IgD-negative memory B cell (primary cell): ENCODE measurements around the gene SLC48A1. TPM values are rescaled to one million over a fixed set of nuclear protein-coding genes. Genes with fewer than 3 reads are reported as not detected.

Source experiments
- H3K27ac Mint-ChIP-seq, 3 donors: one replicate each; pipeline ENCODE4 v1.8.0; 2020 to 2022; ENCODE audit warnings: mild to moderate bottlenecking in 3 of 3, mixed read lengths in 3 of 3, moderate library complexity in 1 of 3
- H3K27me3 Mint-ChIP-seq: one replicate; pipeline ENCODE4 v1.8.0; 2021; ENCODE audit warnings: mixed read lengths
- H3K36me3 Mint-ChIP-seq: one replicate; pipeline ENCODE4 v1.8.0; 2020; ENCODE audit warnings: mild to moderate bottlenecking, mixed read lengths
- H3K4me1 Mint-ChIP-seq, 3 donors: one replicate each; pipeline ENCODE4 v1.8.0; 2020 to 2022; ENCODE audit warnings: mixed read lengths in 3 of 3, mild to moderate bottlenecking in 1 of 3
- H3K4me3 Mint-ChIP-seq, 4 donors: one replicate each; pipeline ENCODE4 v1.8.0; 2020 to 2022; ENCODE audit warnings: mild to moderate bottlenecking in 4 of 4, mixed read lengths in 4 of 4, moderate library complexity in 3 of 4
- H3K9me3 Mint-ChIP-seq, 3 donors: one replicate each; pipeline ENCODE4 v1.8.0; 2020 to 2021; ENCODE audit warnings: mixed read lengths in 3 of 3, mild to moderate bottlenecking in 1 of 3
- polyA plus RNA-seq: library from polyadenylated mRNA; unstranded; fragments of 300-500 nt; fragmentation: Illumina TruSeq; gene quantifications from one replicate; pipeline ENCODE4 v1.2.3, GENCODE V29; 2021

Gene SLC48A1
- polyA plus RNA-seq, 1 donor from 2014 or later, result 21.7 TPM

DNA sequence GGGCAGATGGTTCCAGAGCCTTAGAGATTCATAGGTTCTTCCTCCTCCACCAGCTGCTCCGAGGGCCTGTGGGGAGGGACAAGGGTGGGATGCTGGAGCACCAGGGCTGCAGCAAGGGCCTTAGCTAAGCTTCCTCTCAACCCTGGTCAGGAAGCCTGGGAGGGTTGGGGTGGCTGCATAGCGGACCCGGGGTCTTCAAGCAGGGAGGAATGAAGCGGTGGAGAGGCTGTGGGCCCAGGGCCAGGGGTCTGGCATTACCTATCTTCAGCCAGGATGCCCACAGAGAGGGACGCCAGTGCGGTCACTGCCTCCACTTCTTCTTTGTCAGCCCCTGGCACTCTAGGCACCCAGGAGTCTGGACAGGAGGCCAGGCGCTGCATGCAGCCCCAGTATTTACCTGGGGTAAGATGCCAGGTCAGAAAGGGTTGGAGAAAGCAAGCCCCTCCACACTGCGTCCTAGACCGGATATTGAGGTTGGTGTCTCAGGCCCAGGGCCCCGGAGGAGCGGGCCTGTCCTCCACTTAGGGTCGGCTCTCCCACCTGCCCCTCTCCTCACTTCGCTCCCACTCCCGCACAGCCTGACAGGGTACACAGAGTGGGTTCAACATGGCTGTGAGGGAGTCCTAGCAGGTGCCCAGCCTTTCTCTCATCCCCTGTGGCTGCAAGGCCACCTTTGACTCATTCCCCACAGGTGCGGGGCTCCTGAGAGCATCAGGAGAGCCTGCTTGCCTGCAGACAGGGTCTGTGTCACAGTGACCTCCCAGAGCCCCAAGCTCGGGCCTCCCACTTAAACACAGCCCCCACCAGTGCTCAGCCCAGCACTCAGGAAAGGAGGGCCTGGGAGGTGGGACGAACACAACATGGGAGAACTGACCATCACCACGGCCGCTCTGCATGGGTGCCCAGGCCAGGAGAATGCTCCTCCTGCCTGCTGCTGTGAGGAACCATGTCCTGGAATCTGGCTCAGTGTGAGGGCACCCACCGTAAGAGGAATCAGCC is 11.1 kb downstream of the SLC48A1 start:
- peaks cover 1% of the 10 kb centered on the region for H3K36me3 Mint-ChIP-seq

DNA sequence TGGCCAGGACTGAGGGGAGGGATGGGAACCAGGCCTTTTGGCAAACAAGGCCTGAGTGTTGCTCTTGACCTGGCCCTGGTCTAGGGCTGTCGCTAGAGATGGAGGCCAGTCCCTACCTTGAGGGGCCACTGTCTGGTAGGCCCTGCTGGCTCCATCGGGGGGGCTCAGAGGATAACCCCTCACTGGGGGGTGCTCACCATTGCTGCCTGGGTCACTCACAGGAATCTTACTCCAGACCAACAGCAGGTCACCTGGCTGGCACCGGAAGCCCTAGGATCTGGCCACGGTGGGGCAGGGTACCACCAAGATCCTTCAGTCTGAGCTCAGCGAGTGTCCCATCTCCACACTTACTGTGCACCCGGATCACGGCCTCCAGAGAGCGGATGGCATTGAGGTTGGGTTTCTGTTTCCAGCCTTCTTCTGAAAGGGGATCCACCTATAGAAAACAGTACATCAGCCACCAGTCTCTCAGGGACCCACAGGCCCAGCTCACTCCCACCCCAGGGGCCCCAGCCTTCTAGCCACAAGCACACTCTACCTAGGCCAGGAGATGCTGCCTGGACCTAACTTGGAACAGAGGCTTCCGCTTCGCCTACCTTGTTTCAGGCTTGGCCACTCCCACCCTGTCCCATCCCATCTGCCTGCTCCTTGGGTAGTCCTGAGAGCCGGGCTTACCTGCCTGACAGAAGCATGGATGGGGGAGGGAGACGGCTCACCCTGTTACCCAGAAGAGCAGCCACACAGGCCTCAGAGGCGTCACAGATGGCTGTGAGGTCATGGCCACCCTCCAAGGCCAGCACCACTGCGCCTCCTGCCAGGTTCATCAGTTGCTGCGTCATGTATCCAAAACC is 12.2 kb downstream of the SLC48A1 start:
- Mint-ChIP-seq H3K27me3 (no peaks in the 10 kb centered on the region), H3K9me3 (no peaks in the 10 kb centered on the region), H3K27ac (peak overlapping the region in 1 of 3 donors; percentile 59), H3K36me3 (peaks cover 1% of the 10 kb centered on the region), H3K4me3 (no peak overlapping the region), H3K4me1 (peaks cover 0 to 2% (median 0%) of the 10 kb centered on the region in 3 donors)

More for the DNA sequence above, 11.1 kb downstream of the SLC48A1 start:
- H3K4me1 Mint-ChIP-seq, result peaks cover 4 to 5% (median 5%) of the 10 kb centered on the region in 3 donors
- no peak overlapping the region for H3K27ac Mint-ChIP-seq
- no peak overlapping the region for H3K4me3 Mint-ChIP-seq
- H3K27me3 Mint-ChIP-seq, result no peaks in the 10 kb centered on the region
- H3K9me3 Mint-ChIP-seq, result no peaks in the 10 kb centered on the region

DNA sequence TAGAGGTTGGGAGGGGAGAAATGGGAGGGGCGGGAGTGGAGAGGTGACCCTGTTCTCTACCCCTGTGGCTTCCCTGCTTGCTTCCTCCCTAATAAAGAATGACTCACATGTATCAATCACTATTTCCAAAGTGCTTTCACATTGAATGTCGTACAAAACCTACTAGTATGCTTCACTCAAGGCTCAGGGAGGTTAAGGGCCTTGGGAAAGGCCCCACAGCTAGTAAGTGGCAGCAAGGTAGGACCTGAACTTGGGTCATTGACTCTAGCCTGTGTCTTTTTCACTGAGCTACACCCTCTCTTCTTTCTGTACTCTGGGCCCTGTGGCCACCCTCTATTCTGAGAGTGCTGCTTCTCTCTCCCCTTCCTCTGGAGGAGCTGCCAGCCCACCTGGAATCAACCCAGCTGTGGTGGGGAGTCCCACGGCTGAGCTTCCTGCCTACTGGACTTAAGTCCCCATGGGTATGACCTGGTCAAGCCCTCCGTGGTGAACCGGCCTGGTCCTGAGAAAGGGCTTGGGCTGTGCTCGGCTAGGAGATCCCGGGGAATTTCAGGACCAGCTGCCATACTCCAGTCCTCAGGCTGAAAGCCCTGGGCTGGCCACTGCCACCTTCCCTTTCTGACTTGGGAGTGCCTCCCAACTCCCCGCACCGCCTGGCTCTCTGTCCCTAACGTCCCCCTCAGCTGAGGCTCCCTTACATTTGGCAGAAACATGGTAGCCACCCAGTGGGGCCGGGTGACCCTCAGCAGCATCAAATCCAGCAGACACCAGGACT is 13.0 kb downstream of the SLC48A1 start:
- Mint-ChIP-seq H3K27ac (peak overlapping the region in 1 of 3 donors; percentile 59), H3K36me3 (peaks cover 1% of the 10 kb centered on the region), H3K27me3 (no peaks in the 10 kb centered on the region), H3K4me1 (peaks cover 0 to 2% (median 0%) of the 10 kb centered on the region in 3 donors), H3K9me3 (no peaks in the 10 kb centered on the region), H3K4me3 (no peak overlapping the region)

DNA sequence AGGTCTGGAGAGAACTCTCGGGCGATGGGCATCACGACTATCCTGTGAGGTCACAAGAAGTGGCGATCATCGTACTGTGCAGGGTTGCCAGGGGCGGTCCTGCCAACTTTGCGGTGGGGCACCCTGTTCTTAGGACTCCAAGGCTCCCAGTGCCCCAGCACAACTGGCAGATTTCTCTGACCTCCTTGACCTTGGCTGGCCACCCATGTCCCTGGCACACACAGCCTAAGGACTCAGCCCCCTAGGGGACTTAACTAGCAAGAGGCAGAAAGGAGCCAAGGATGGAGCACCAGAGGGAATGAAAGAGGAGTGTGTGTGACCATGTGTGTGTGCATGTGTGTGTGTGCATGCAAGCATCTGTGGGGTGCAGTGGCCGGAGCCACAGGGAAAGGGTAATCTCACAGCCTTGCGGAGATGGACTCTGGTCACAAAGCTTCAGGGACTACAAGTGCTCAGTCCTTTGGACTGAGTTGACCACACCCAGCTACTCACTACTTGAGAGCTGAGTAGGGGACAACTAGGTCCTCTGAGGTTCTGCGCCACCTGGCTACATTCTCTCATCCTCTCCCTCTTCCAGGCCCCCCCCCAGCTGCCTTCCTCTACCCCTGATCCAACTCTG is 13.7 kb downstream of the SLC48A1 start:
- peaks cover 0 to 2% (median 0%) of the 10 kb centered on the region in 3 donors for H3K4me1 Mint-ChIP-seq
- no peaks in the 10 kb centered on the region for H3K27me3 Mint-ChIP-seq
- peaks cover 1% of the 10 kb centered on the region for H3K36me3 Mint-ChIP-seq
- H3K4me3 Mint-ChIP-seq, result no peak overlapping the region
- no peaks in the 10 kb centered on the region for H3K9me3 Mint-ChIP-seq
- peak overlapping the region in 1 of 3 donors; percentile 77 for H3K27ac Mint-ChIP-seq

DNA sequence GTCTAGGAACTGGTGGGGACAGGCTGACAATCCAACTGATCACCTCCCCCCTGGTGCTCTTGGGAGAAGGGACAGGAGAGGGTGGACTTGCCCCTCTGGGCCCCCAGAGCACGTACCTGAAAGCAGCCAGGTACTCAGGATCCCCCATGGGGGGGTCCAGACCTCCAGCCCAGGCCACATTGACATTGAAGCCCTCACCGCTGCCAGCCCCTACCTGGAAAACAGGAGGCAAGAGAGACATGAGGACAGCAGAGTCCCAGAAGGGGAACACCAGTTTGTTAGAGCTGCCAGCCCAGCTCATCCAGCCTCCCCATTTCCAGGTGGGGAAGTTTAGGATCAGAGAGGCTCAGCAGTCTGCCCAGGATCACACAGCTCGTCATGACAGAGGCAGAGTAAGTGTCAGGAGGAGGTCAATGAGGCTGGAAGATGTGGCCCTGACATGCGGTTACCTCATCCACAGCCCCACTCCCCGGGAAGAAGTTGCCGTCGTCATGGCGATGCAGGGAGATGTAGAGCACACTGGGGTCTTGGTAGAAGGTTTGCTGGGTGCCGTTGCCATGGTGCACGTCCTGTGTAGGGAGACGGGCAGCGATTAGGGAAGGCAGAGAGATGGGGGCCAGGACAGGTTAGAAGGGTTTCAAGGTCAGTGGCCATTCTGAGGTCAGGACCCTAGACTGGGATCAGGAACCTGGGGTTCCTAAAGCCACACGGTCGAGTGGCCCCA is 14.7 kb downstream of the SLC48A1 start:
- Mint-ChIP-seq H3K9me3 (no peaks in the 10 kb centered on the region), H3K27me3 (no peaks in the 10 kb centered on the region), H3K27ac (peak overlapping the region in 2 of 3 donors; percentile 53 to 77), H3K4me3 (no peak overlapping the region), H3K4me1 (peaks cover 0 to 2% (median 0%) of the 10 kb centered on the region in 3 donors), H3K36me3 (peaks cover 1% of the 10 kb centered on the region)

DNA sequence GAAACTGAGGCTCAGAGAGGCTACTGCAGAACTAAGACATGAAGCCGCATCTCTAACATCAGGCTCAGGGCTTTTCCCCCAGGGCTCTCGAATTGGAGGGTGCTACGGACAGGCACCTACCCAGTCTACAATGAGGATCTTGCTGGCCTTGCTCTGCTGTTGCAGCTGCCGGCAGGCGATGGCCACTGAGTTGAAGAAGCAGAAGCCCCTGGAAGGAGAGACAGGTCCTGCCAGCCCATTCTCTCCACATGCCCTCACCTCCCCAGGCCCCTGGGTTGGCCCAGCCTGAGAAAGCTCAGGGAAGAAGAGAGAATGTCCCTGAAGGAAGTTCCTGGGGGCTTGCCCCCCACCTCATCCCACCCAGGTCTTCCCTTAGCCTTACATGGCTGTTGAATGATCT is 16.1 kb downstream of the SLC48A1 start:
- Mint-ChIP-seq H3K9me3 (no peaks in the 10 kb centered on the region), H3K27ac (peak overlapping the region in 1 of 3 donors; percentile 58), H3K4me1 (peaks cover 0 to 2% (median 0%) of the 10 kb centered on the region in 3 donors), H3K36me3 (peaks cover 4% of the 10 kb centered on the region), H3K27me3 (no peaks in the 10 kb centered on the region), H3K4me3 (no peak overlapping the region)

DNA sequence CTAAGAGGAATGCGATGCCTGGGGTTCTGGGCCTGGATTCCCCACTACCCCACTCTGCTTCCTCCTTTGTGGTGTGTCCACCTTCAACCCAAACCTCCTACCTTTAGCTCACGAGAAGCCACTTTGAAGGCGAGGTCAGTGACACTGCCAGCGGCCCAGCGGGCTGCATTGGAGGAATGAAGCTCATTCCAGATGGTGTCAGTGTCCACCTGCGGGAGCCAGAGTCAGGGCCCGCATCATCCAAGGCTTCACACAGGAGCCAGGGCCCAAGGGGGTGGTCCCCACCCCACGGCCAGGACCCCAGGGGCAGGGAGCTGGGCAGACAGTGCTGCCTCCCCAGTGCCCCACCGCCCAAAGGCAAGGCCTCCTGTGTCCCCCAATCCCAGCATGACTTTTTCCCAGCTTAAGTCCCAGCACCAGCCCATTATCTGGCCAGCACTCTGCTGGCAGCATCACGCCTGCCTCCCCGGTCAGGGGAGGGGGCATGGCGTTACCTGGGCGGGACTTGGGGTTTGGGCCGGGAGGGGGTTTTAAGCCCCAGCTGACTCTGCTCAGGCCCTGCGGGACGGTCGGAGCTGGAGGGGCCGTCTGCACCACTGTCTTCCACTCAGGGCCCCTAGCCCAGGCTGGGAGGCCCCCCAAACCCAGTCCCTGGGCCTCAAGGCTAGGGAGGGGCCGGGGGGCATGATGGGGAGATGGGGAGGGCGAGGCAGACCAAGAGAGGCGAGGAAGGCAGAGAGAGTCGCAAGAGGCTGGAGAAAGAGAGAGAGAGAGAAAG is 16.9 kb downstream of the SLC48A1 start:
- H3K4me3 Mint-ChIP-seq, result no peak overlapping the region
- no peaks in the 10 kb centered on the region for H3K27me3 Mint-ChIP-seq
- peaks cover 4% of the 10 kb centered on the region for H3K36me3 Mint-ChIP-seq
- H3K9me3 Mint-ChIP-seq, result no peaks in the 10 kb centered on the region
- H3K4me1 Mint-ChIP-seq, result peaks cover 0 to 2% (median 0%) of the 10 kb centered on the region in 3 donors
- peak overlapping the region in 1 of 3 donors; percentile 58 for H3K27ac Mint-ChIP-seq

DNA sequence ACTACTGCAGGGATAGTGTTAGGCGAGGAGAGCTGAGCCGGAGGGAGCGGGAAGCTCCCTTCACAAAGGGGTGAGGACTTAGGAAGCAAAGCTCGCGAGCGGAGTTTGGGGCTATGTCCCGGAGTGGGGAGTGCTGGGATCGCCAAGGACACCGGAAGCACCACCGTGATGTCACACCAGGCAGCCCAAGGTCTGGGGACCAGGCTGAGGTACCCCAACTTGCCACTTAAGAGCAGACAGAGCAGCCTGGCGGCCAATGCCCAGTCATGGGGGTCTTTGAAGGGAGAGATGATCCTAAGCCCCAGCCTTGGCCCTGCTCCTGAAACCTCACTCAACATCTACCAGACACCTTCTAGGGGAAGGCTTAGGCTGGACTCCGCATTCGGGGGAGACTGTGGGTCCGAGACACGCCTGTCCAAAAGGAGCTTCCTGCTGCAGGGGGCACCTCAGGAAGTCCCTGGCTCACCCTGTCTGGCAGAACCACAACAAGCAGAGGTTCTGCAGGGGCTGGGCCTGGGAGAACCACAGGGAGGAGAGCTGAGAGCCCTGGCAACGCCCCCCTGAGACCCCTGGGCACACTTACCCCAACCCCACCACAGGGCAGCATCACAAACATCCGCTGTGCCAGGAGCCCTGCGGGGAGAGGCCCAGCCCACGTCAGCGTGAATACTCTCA is 17.8 kb downstream of the SLC48A1 start:
- Mint-ChIP-seq H3K9me3 (no peaks in the 10 kb centered on the region), H3K36me3 (peaks cover 4% of the 10 kb centered on the region), H3K4me1 (peaks cover 0 to 2% (median 0%) of the 10 kb centered on the region in 3 donors), H3K27ac (no peak overlapping the region), H3K4me3 (no peak overlapping the region), H3K27me3 (no peaks in the 10 kb centered on the region)

DNA sequence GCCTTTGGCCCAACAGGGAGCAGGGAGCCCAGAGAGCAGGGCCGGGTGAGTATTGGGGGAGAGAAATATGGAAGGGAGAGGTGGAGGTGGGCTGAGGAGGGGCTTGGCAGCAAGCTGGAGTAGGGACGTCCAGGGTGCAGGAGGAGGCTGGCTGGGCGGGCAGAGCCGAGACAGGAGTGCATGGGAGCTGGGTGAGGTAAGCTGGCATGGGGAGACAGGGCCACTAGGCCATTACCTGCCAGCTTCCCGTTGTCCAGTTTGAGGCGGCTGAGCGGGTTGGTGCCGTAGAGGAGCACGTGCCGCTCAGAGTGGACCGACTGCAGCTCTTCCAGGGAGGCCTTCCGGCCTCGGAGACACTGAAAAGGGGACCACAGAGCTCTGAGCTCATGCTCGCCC is 18.3 kb downstream of the SLC48A1 start:
- Mint-ChIP-seq H3K9me3 (no peaks in the 10 kb centered on the region), H3K27ac (no peak overlapping the region), H3K27me3 (no peaks in the 10 kb centered on the region), H3K36me3 (peaks cover 4% of the 10 kb centered on the region), H3K4me1 (peaks cover 0 to 2% (median 0%) of the 10 kb centered on the region in 3 donors), H3K4me3 (no peak overlapping the region)

DNA sequence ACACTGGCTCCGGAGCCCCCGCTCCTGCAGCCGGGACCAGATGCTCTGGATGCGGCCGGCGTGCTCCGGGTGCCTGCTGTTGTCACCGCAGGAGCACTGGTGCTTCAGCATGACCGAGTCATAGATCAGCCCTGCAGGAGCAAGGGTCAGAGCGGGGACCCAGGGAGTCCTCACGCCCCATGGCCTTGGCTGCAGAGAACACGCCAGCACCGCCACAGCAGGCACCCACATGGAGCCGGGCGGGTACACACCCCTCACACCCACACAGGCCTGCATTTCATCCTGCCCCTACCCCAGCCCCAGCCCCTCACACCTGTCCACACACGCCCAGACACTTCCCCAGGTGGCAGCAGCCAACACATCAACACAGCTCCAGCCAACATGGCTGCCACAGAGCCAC is 18.8 kb downstream of the SLC48A1 start:
- Mint-ChIP-seq H3K27me3 (no peaks in the 10 kb centered on the region), H3K9me3 (no peaks in the 10 kb centered on the region), H3K4me1 (peaks cover 0 to 2% (median 0%) of the 10 kb centered on the region in 3 donors), H3K27ac (no peak overlapping the region), H3K36me3 (peaks cover 4% of the 10 kb centered on the region), H3K4me3 (no peak overlapping the region)

DNA sequence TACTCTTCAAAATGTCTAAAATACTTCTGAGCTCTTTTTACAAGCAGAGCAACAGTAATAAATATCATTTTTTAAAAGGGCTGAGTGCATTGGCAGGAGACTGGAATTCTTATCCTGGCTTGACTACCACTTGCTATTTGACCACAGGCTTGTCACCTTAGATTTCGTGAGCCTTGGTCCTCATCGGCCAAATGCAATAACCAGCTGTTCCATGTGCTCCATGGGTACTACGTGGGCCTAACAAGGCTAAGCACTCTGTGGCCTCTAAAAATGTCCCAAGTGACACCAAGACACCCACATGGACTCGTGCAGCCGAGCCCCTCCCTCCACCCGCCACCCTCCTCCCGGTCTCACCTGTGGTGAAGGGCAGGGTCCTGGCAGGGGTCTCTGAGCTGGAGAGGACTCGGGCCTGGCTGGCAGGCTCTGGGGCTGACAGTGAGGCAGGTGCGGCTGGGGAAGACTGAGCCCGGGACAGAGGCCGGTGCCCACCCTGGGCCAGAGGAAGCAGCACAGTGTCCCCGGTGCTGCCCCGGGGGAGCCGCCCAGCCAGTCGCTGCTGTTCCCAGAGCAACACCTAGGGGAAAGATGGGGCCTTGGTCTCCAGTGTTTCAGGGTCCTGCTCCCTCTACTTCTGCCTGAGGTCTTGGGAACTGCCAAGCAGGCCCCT is 20.1 kb downstream of the SLC48A1 start:
- Mint-ChIP-seq H3K9me3 (no peaks in the 10 kb centered on the region), H3K4me1 (peaks cover 2 to 5% (median 2%) of the 10 kb centered on the region in 3 donors), H3K27ac (no peak overlapping the region), H3K4me3 (no peak overlapping the region), H3K27me3 (no peaks in the 10 kb centered on the region), H3K36me3 (peaks cover 5% of the 10 kb centered on the region)

DNA sequence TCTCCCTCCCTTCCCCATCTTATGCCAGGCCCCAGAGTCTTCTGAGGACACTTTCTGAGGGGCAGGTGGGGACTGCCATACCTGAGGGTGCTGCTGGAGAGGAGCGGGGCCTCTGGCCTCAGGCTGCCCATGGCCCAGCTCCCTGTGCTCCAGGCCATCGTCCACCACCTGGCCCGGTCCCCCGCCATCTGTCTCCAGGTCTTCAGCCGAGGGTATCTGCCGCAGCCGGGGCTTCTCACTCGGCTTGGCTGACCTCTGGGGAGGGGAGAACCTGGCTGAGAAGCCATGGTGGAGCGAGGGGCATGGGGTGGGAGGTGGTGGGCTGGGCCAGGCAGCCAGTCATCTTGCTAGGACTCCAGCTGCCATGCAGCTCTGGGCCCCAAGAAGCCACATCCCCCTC is 21.6 kb downstream of the SLC48A1 start:
- no peak overlapping the region for H3K27ac Mint-ChIP-seq
- peak overlapping the region in 1 of 4 donors; percentile 28 for H3K4me3 Mint-ChIP-seq
- peaks cover 5% of the 10 kb centered on the region for H3K36me3 Mint-ChIP-seq
- H3K9me3 Mint-ChIP-seq, result no peaks in the 10 kb centered on the region
- H3K4me1 Mint-ChIP-seq, result peaks cover 3 to 5% (median 4%) of the 10 kb centered on the region in 3 donors
- H3K27me3 Mint-ChIP-seq, result no peaks in the 10 kb centered on the region
